Subcutaneous abdominal adipose tissue (tissue), 5 donors: ENCODE data around the gene RNPC3.

Experiments used
- H3K27ac ChIP-seq: one replicate; pipeline ENCODE4 v1.7.0; 2013; ENCODE audit warnings: low read depth, mild to moderate bottlenecking, inconsistent platforms, low read length, moderate library complexity
- H3K27me3 ChIP-seq, 5 donors: one replicate each; pipeline ENCODE4 v1.7.0; 2013; ENCODE audit warnings: low read length in 5 of 5, inconsistent platforms in 1 of 5; ENCODE audit not compliant: control insufficient read depth in 5 of 5, insufficient read depth in 4 of 5
- H3K36me3 ChIP-seq, 5 donors: one replicate each; pipeline ENCODE4 v1.7.0; 2013; ENCODE audit warnings: low read length in 5 of 5; ENCODE audit not compliant: control insufficient read depth in 5 of 5, insufficient read depth in 5 of 5
- H3K4me1 ChIP-seq, 5 donors: one replicate each; pipeline ENCODE4 v1.7.0; 2013; ENCODE audit warnings: low read length in 5 of 5, mild to moderate bottlenecking in 3 of 5, moderate library complexity in 1 of 5; ENCODE audit not compliant: control insufficient read depth in 5 of 5, insufficient read depth in 5 of 5
- H3K4me3 ChIP-seq, 5 donors: one replicate each; pipeline ENCODE4 v1.7.0; 2013; ENCODE audit warnings: low read length in 5 of 5, low read depth in 1 of 5
- H3K9ac ChIP-seq, 5 donors: one replicate each; pipeline ENCODE4 v1.7.0; 2013; ENCODE audit warnings: low read length in 5 of 5, mild to moderate bottlenecking in 4 of 5, moderate library complexity in 3 of 5
- H3K9me3 ChIP-seq, 5 donors: one replicate each; pipeline ENCODE4 v1.7.0; 2013; ENCODE audit warnings: low read length in 5 of 5; ENCODE audit not compliant: control insufficient read depth in 5 of 5
- donor health status: healthy.
- donor health status: healthy.
- donor health status: healthy.
- donor health status: healthy.
- donor health status: healthy.

Gene RNPC3

GRCh38 chr1:103525607-103526507 lies at the start of gene RNPC3:
RNPC3 (plus strand) TSS chr1:103525699; CDS start chr1:103526071, 372 bp downstream.
- Histone ChIP-seq H3K4me3 (peak within 1 kb of the TSS; percentile 89 to 94 (median 93)), H3K27me3 (no peaks in the 10 kb centered on the region), H3K9me3 (no peaks in the 10 kb centered on the region), H3K36me3 (peaks cover 0 to 14% (median 8%) of the 10 kb centered on the region in 5 donors), H3K27ac (peak within 1 kb of the TSS; percentile 95), H3K4me1 (peaks cover 0 to 45% (median 30%) of the 10 kb centered on the region in 5 donors), H3K9ac (peak within 1 kb of the TSS; percentile 84 to 99 (median 94))

- H3K4me3 ChIP-seq, result no peak overlapping the region
- H3K9me3 ChIP-seq, result no peaks in the 10 kb centered on the region
- H3K9ac ChIP-seq, result no peak overlapping the region
- no peaks in the 10 kb centered on the region for H3K27me3 ChIP-seq
- H3K4me1 ChIP-seq, result peaks cover 0 to 2% (median 0%) of the 10 kb centered on the region in 5 donors
- no peaks in the 10 kb centered on the region for H3K36me3 ChIP-seq
- H3K27ac ChIP-seq, result no peak overlapping the region
Observed at GRCh38 chr1:103477101-103477500, 48.4 kb upstream of the RNPC3 start.

- Histone ChIP-seq H3K27me3 (no peaks in the 10 kb centered on the region), H3K9me3 (no peaks in the 10 kb centered on the region), H3K36me3 (no peaks in the 10 kb centered on the region), H3K4me3 (no peak overlapping the region), H3K4me1 (no peaks in the 10 kb centered on the region), H3K27ac (no peak overlapping the region), H3K9ac (no peak overlapping the region)
Observed at GRCh38 chr1:103489935-103490334, 35.6 kb upstream of the RNPC3 start.

- no peaks in the 10 kb centered on the region for H3K36me3 ChIP-seq
- H3K4me3 ChIP-seq, result no peak overlapping the region
Observed at GRCh38 chr1:103492003-103492625, 33.4 kb upstream of the RNPC3 start.

GRCh38 chr1:103496014-103496635 lies 29.4 kb upstream of the RNPC3 start:
- Histone ChIP-seq H3K4me3 (no peak overlapping the region), H3K27ac (no peak overlapping the region), H3K27me3 (no peaks in the 10 kb centered on the region), H3K9ac (no peak overlapping the region), H3K9me3 (no peaks in the 10 kb centered on the region), H3K36me3 (no peaks in the 10 kb centered on the region), H3K4me1 (no peaks in the 10 kb centered on the region)

More at GRCh38 chr1:103492003-103492625, 33.4 kb upstream of the RNPC3 start:
- no peak overlapping the region for H3K27ac ChIP-seq
- no peak overlapping the region for H3K9ac ChIP-seq
- H3K9me3 ChIP-seq, result no peaks in the 10 kb centered on the region
- H3K4me1 ChIP-seq, result no peaks in the 10 kb centered on the region
- no peaks in the 10 kb centered on the region for H3K27me3 ChIP-seq

- Histone ChIP-seq H3K9me3 (no peaks in the 10 kb centered on the region), H3K27ac (no peak overlapping the region), H3K4me3 (no peak overlapping the region), H3K9ac (no peak overlapping the region), H3K4me1 (no peaks in the 10 kb centered on the region), H3K27me3 (no peaks in the 10 kb centered on the region), H3K36me3 (no peaks in the 10 kb centered on the region)
Observed at GRCh38 chr1:103497404-103497803, 28.1 kb upstream of the RNPC3 start.

- H3K36me3 ChIP-seq, result no peaks in the 10 kb centered on the region
- peaks cover 0 to 4% (median 0%) of the 10 kb centered on the region in 5 donors for H3K4me1 ChIP-seq
- peaks cover 0 to 5% (median 0%) of the 10 kb centered on the region in 5 donors for H3K9me3 ChIP-seq
- no peak overlapping the region for H3K9ac ChIP-seq
- H3K27ac ChIP-seq, result no peak overlapping the region
- H3K4me3 ChIP-seq, result no peak overlapping the region
- H3K27me3 ChIP-seq, result no peaks in the 10 kb centered on the region
Observed at GRCh38 chr1:103509250-103509649, 16.2 kb upstream of the RNPC3 start.

- H3K9me3 ChIP-seq, result peaks cover 0 to 5% (median 0%) of the 10 kb centered on the region in 5 donors
- H3K27me3 ChIP-seq, result no peaks in the 10 kb centered on the region
- peaks cover 0 to 4% (median 0%) of the 10 kb centered on the region in 5 donors for H3K4me1 ChIP-seq
- no peak overlapping the region for H3K27ac ChIP-seq
- no peak overlapping the region for H3K4me3 ChIP-seq
- no peak overlapping the region for H3K9ac ChIP-seq
- H3K36me3 ChIP-seq, result no peaks in the 10 kb centered on the region
Observed at GRCh38 chr1:103513711-103514110, 11.8 kb upstream of the RNPC3 start.

- Histone ChIP-seq H3K4me1 (peaks cover 0 to 4% (median 0%) of the 10 kb centered on the region in 5 donors), H3K4me3 (no peak overlapping the region), H3K27ac (no peak overlapping the region), H3K9ac (no peak overlapping the region), H3K9me3 (peaks cover 0 to 5% (median 0%) of the 10 kb centered on the region in 5 donors), H3K36me3 (peaks cover 0 to 3% (median 0%) of the 10 kb centered on the region in 5 donors), H3K27me3 (no peaks in the 10 kb centered on the region)
Observed at GRCh38 chr1:103514920-103515503, 10.5 kb upstream of the RNPC3 start.
